ENCODE data around the gene GLT8D2.

The GLT8D2 gene

GRCh38 chr12:103998976-103999375 lies 51.0 kb downstream of the GLT8D2 start:
- DNase-seq (ENCODE audit: low read depth) = no peak

- no peak for DNase-seq (ENCODE audit: low read depth)
Measured at GRCh38 chr12:103997286-103997900, 52.6 kb downstream of the GLT8D2 start.

GRCh38 chr12:103996595-103996994 lies 53.4 kb downstream of the GLT8D2 start:
- no peak for DNase-seq (ENCODE audit: low read depth)

- DNase-seq (ENCODE audit: low read depth) = no peak
Measured at GRCh38 chr12:103994235-103994634, 55.8 kb downstream of the GLT8D2 start.

GRCh38 chr12:103986829-103987228 lies 63.2 kb downstream of the GLT8D2 start:
- DNase-seq (ENCODE audit: low read depth) = no peak

- no peak for DNase-seq (ENCODE audit: low read depth)
Measured at GRCh38 chr12:103978384-103978982, 71.5 kb downstream of the GLT8D2 start.

DNA sequence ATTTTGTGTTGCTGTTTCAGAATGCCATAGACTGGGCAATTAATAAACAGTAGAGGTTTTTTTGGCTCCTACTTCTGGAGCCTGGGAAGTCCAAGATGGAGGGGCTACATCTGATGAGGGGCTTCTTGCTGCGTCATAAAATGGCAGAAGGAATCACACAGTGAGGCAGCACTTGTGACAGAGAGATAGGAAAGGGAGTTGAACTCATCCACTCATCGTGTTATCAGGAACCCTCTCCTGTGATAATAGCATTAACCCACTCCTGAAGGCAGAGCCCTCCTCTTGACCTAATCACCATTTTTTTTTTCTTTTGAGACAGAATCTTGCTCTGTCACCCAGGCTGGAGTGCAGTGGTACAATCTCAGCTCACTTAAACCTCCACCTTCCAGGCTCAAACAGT lies 74.6 kb downstream of the GLT8D2 start:
- DNase-seq (ENCODE audit: low read depth) = no peak

GRCh38 chr12:103973909-103974308 lies 76.1 kb downstream of the GLT8D2 start:
- no peak for DNase-seq (ENCODE audit: low read depth)

- DNase-seq (ENCODE audit: low read depth) = no peak
Measured at GRCh38 chr12:103969391-103969790, 80.6 kb downstream of the GLT8D2 start.

DNA sequence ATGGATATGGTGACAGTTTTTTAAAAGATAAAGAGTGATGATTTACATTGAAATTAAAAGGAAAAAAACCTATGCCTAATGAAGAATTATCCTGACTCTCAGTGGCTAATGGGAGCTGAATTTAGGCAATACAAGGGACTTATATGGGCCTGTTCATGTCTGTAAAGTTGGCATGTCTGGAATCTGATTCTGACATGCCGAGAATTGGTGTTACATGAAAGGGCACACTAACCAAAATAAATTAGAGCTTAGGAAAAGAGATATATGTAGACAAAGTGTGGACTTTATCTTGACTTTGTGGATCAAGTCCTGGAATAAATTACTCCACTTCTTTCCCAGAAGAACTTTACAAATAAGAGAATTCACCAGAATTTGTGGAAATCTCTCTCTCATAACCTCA lies 83.3 kb downstream of the GLT8D2 start:
- no peak for DNase-seq (ENCODE audit: low read depth)

DNA sequence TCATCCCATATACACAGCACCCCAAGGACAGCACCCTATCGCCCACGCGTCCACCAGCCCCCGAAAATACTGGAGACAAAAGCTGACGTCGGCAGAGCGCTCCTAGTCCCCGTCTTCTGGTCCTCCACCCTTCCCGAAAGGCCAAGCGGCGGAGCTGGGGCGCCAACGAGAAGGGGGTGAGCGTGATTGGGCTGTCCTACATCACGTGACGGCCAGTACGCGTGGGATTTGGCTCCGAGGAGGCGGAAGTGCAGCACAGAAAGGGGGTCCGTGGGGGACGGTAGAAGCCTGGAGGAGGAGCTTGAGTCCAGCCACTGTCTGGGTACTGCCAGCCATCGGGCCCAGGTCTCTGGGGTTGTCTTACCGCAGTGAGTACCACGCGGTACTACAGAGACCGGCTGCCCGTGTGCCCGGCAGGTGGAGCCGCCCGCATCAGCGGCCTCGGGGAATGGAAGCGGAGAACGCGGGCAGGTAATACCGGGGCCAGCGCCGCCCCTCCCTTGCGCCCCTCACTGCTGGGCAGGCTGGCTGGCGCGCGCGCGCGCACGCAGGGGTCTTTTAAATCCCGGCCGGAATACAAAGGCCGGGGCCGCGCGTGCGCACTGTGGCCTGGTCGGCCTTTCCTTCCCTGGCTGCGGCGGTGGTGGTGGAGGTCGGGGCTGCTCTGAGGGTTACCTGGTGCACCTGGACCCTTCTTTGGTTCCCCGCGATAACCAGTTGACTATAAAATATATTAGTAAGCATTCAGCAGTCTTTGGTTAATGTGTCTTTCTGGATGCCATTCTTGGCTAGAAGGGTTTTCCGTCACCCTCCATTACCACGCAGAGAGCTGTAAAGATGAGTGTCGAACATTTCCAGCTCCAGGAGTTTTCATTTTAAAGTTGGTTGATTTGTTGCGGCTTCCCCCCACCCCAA lies 84.1 kb downstream of the GLT8D2 start, which contains the start of gene TDG:
TDG (plus strand) TSS at position 283 of the 915 bp plus-strand sequence; CDS start at position 449, 166 bp downstream.
- DNase-seq (ENCODE audit: low read depth) = peak; percentile 94

DNA sequence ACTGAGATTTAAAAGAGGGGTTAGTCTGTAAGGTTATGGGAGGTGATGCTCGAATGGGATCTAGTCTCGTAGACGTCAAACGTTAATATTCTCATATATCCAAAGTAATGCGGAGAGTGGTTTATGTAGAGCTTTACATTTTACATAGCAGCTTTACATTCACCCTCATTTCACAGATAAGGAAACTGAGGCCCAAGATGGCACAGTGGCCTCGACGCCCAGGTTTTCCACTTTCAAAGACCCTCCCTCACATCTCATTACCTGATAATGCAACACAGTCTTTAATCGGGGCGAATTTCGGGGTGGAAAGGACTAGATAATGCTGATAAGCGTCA lies 84.8 kb downstream of the GLT8D2 start:
- no peak for DNase-seq (ENCODE audit: low read depth)

- no peak for DNase-seq (ENCODE audit: low read depth)
Measured at GRCh38 chr12:103964805-103965204, 85.2 kb downstream of the GLT8D2 start.

DNA sequence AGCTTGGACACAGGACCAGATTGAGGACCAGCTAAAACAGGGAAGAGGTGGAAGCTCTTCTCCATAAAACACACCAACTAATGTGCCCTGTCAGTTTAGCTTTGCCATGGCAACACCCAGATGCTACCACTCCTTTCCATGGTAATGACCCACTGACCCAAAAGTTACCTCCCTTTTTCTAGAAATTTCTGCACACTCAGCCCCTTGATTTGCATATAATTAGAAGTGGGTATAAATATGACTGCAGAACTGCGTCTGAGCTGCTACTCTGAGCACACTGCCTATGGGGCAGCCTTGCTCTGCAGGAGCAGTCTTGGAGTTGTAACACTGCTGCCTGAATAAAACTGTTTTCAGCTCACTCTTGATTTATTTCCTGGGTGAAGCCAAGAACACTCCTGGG lies 87.5 kb downstream of the GLT8D2 start:
- no peak for DNase-seq (ENCODE audit: low read depth)

- no peak for DNase-seq (ENCODE audit: low read depth)
Measured at GRCh38 chr12:103960616-103961227, 89.3 kb downstream of the GLT8D2 start.

- DNase-seq (ENCODE audit: low read depth) = no peak
Measured at GRCh38 chr12:103958621-103959020, 91.4 kb downstream of the GLT8D2 start.

GRCh38 chr12:103957865-103958388 lies 92.1 kb downstream of the GLT8D2 start:
- DNase-seq (ENCODE audit: low read depth) = no peak

DNA sequence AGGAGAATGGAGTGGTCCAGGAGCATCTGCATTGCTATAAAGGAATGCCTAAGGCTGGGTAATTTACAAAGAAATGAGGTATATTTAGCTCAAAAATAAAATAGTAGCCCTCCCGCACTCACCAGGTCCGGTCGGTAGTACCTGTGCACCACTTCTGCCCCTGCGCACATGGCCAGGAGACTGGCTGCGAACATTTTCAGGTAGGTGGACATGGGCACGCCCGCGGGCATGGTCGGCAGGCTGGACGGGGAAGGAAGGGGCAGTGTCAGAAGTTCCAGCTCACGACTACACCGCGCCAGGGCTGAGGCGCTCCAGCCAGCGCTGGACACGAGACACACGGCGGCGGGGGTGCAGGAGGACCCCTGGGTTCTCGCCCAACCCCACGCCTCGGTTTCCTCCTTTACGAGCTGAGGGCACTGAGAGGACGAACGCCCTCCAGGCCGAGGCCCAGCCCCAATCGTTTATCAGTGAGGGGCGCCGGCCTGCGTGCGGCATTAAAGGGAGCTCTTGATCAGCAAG lies 93.4 kb downstream of the GLT8D2 start:
- DNase-seq (ENCODE audit: low read depth) = no peak

- no peak for DNase-seq (ENCODE audit: low read depth)
Measured at GRCh38 chr12:103955811-103956508, 94.0 kb downstream of the GLT8D2 start.

- DNase-seq (ENCODE audit: low read depth) = no peak
Measured at GRCh38 chr12:103952497-103952896, 97.5 kb downstream of the GLT8D2 start.

GRCh38 chr12:103948746-103949406 lies 101.1 kb downstream of the GLT8D2 start:
- DNase-seq (ENCODE audit: low read depth) = no peak

All from stimulated activated CD8-positive, alpha-beta memory T cell treated with anti-CD3 and anti-CD28 coated beads, Interleukin-7, amount 100 ng/mL, for 24 hours (primary cell).